GM12878 (cell line): ENCODE results near the gene CBLN3. TPM values are rescaled to one million over a fixed set of nuclear protein-coding genes. Genes with fewer than 3 reads are reported as not detected.

Experiments
- ATAC-seq: fragments of 200-7000 bp; cut with Tn5 transposase; 3 replicates; pipeline ENCODE4 v1.9.1; 2020; ENCODE audit warnings: mild to moderate bottlenecking, moderate library complexity
- BruUV-seq: library from RNA; stranded (reverse); fragments of 400-500 nt; replicated peaks from 2 replicates; lab custom pipeline; 2021; lab: Mats Ljungman, UMichigan
- CTCF ChIA-PET: fragments of 300-600 bp; sonication (Branson Sonifier 250); formaldehyde crosslinking; extraction: SDS; loops from one replicate; lab custom pipeline; 2021; ENCODE audit warnings: inconsistent platforms; lab: Yijun Ruan, JAX
- POLR2A ChIA-PET: fragments of 350-600 bp; formaldehyde crosslinking; extraction: SDS; loops from one replicate; lab custom pipeline; 2021; ENCODE audit warnings: inconsistent platforms; lab: Charles Lee
- RAD21 ChIA-PET: fragments of 300-600 bp; sonication (Branson Sonifier 250); formaldehyde crosslinking; loops from one replicate; lab custom pipeline; 2023; ENCODE audit warnings: antibody characterized with exemption; ENCODE audit not compliant: unreplicated experiment; lab: Charles Lee
- SMC1A ChIA-PET: fragments of 300-600 bp; sonication (Branson Sonifier 250); formaldehyde crosslinking; loops from one replicate; lab custom pipeline; 2023; ENCODE audit not compliant: unreplicated experiment, uncharacterized antibody; lab: Charles Lee
- DNase-seq: peaks from one replicate; pipeline ENCODE4 v3.0.0-alpha.2; 2011; ENCODE audit warnings: low read depth, low spot score
- FAIRE-seq: peaks from 3 replicates; lab custom pipeline; 2011; peaks lifted over from hg19 to GRCh38; lab: Jason Lieb, UNC
- H2AFZ ChIP-seq: 2 replicates; pipeline ENCODE4 v1.6.0; 2011; ENCODE audit warnings: low read depth, low read length, control low read depth; ENCODE audit not compliant: control insufficient read depth
- H3K27ac ChIP-seq: 2 replicates; pipeline ENCODE4 v1.5.1; 2011; ENCODE audit warnings: control low read depth; ENCODE audit not compliant: control insufficient read depth, insufficient read depth
- H3K27me3 ChIP-seq, 2 experiments: replicated peaks in 1 of 2; 2 replicates each; pipeline versions ENCODE4 v1.6.0 to v1.6.1; 2011; ENCODE audit warnings: low read length in 1 of 2; ENCODE audit not compliant: control insufficient read depth in 2 of 2, insufficient read depth in 2 of 2
- H3K36me3 ChIP-seq, 2 experiments: 2 replicates each; pipeline ENCODE4 v1.5.1; 2011; ENCODE audit warnings: low read length in 1 of 2; ENCODE audit not compliant: control insufficient read depth in 2 of 2, insufficient read depth in 2 of 2
- H3K4me1 ChIP-seq: 2 replicates; pipeline ENCODE4 v1.6.1; 2011; ENCODE audit warnings: mild to moderate bottlenecking, low read length, moderate library complexity, mixed read lengths; ENCODE audit not compliant: control insufficient read depth, insufficient read depth
- H3K4me2 ChIP-seq: 2 replicates; pipeline ENCODE4 v1.6.0; 2011; ENCODE audit warnings: control low read depth; ENCODE audit not compliant: control insufficient read depth, insufficient read depth
- H3K4me3 ChIP-seq: fragments of 200-600 bp; sonication (generic); 2 replicates; pipeline ENCODE4 v1.5.1; 2016
- H3K79me2 ChIP-seq: 2 replicates; pipeline ENCODE4 v1.6.0; 2011; ENCODE audit warnings: low read length; ENCODE audit not compliant: control insufficient read depth, insufficient read depth
- H3K9ac ChIP-seq: 2 replicates; pipeline ENCODE4 v1.8.0; 2011; ENCODE audit warnings: low read length, control low read depth, mixed read lengths; ENCODE audit not compliant: control insufficient read depth, insufficient read depth
- H3K9me3 ChIP-seq: replicated peaks from 3 replicates; pipeline ENCODE4 v1.5.1; 2011; ENCODE audit warnings: mild to moderate bottlenecking, low read length; ENCODE audit not compliant: control insufficient read depth, insufficient read depth
- H4K20me1 ChIP-seq: 2 replicates; pipeline ENCODE4 v1.6.0; 2011; ENCODE audit not compliant: control insufficient read depth, insufficient read depth
- BCL11A ChIP-seq: IDR thresholded peaks from 2 replicates; pipeline ENCODE4 v1.6.1; 2011; ENCODE audit warnings: low read depth, low read length
- CHD4 ChIP-seq: fragments of 200-600 bp; sonication (generic); IDR thresholded peaks from 2 replicates; pipeline ENCODE4 v1.6.1; 2016; ENCODE audit warnings: mild to moderate bottlenecking
- CREB1 ChIP-seq: IDR thresholded peaks from 2 replicates; pipeline ENCODE4 v1.6.1; 2012; ENCODE audit warnings: low read depth, mild to moderate bottlenecking, inconsistent platforms
- IRF4 ChIP-seq: IDR thresholded peaks from 2 replicates; pipeline ENCODE4 v1.6.1; 2011; ENCODE audit warnings: low read depth, low read length
- JUNB ChIP-seq: IDR thresholded peaks from 2 replicates; pipeline ENCODE4 v1.6.1; 2016; ENCODE audit warnings: antibody characterized with exemption, mild to moderate bottlenecking
- KLF5 ChIP-seq: fragments of 450-650 bp; IDR thresholded peaks from 2 replicates; pipeline ENCODE4 v1.6.1; 2014; ENCODE audit warnings: mild to moderate bottlenecking; ENCODE audit not compliant: partially characterized antibody
- NRF1 ChIP-seq: conservative IDR thresholded peaks from 2 replicates; pipeline ENCODE4 v1.6.1; 2011; ENCODE audit warnings: mild to moderate bottlenecking, low read depth, low read length, improper control_type of control experiment
- SMAD1 ChIP-seq: fragments of 450-650 bp; IDR thresholded peaks from 2 replicates; pipeline ENCODE4 v1.6.1; 2018; ENCODE audit warnings: mild to moderate bottlenecking, low read depth; ENCODE audit not compliant: partially characterized antibody
- TARDBP ChIP-seq: IDR thresholded peaks from 2 replicates; pipeline ENCODE4 v1.6.1; 2016; ENCODE audit warnings: borderline replicate concordance
- TCF12 ChIP-seq: IDR thresholded peaks from 2 replicates; pipeline ENCODE4 v1.6.1; 2011; ENCODE audit warnings: low read depth, mild to moderate bottlenecking, low read length
- TCF3 ChIP-seq: IDR thresholded peaks from 2 replicates; pipeline ENCODE4 v1.6.1; 2012; ENCODE audit warnings: low read depth, mild to moderate bottlenecking, low read length, borderline replicate concordance; ENCODE audit not compliant: insufficient read depth
- WRNIP1 ChIP-seq: IDR thresholded peaks from 2 replicates; pipeline ENCODE4 v1.6.1; 2011; ENCODE audit warnings: low read depth, low read length, improper control_type of control experiment, borderline replicate concordance
- YBX1 ChIP-seq: fragments of 450-650 bp; IDR thresholded peaks from 2 replicates; pipeline ENCODE4 v1.6.1; 2016; ENCODE audit warnings: antibody characterized with exemption
- ZNF217 ChIP-seq: fragments of 450-650 bp; IDR thresholded peaks from 2 replicates; pipeline ENCODE4 v1.6.1; 2017; ENCODE audit warnings: antibody characterized with exemption, mild to moderate bottlenecking
- ZNF622 ChIP-seq: fragments of 450-650 bp; IDR thresholded peaks from 2 replicates; pipeline ENCODE4 v1.6.1; 2017; ENCODE audit warnings: mild to moderate bottlenecking, inconsistent platforms
- WGBS: methylation state at CpG from one replicate; pipeline ENCODE4 v1.1.6; 2016; ENCODE audit warnings: low lambda C conversion rate; ENCODE audit not compliant: insufficient replicate concordance, insufficient coverage; ENCODE audit errors: missing lambda C conversion rate; 5-methylcytosine and 5-hydroxymethylcytosine counted together
- in situ Hi-C: fragments of 300-500 bp; cut with MboI; formaldehyde crosslinking; loops from 9 replicates; pipeline ENCODE4 v1.14.3; 2018; ENCODE audit warnings: mixed read lengths
- intact Hi-C: fragments of 100-400 bp; cut with micrococcal nuclease; formaldehyde crosslinking; loops from one replicate; pipeline ENCODE4 v1.14.2; 2022; ENCODE audit not compliant: unreplicated experiment
- polyA plus RNA-seq, 11 experiments: library from polyadenylated mRNA; depleted of rRNA in 4 of 11; unstranded in 6 of 11; stranded (reverse) in 5 of 11; fragments of >200 nt; fragmentation: Nextera tagmentation in 4 of 11; fragmentation: Illumina TruSeq in 1 of 11; extraction: Ambion mirVana in 4 of 11; extraction: Trizol in 1 of 11; gene quantifications; 1 replicate in 1 of 11; 2 replicates in 10 of 11; pipeline versions ENCODE4 v1.2.1 to v1.2.3, GENCODE V29; 2011 to 2016; ENCODE audit warnings: inconsistent platforms in 2 of 11, missing spikeins in 2 of 11, low read depth in 1 of 11
- total RNA-seq, 4 experiments: library from RNA; depleted of rRNA in 3 of 4; stranded (reverse); fragments of >200 nt in 3 of 4; fragmentation: Illumina TruSeq in 1 of 4; extraction: Trizol in 1 of 4; gene quantifications; 2 replicates each; pipeline versions ENCODE4 v1.2.1 to v1.2.3, GENCODE V29; 2013 to 2021
- TF ChIP-seq, protein P1 (sequence below): IDR thresholded peaks from 2 replicates; pipeline ENCODE4 v1.6.1; 2012; ENCODE audit warnings: improper control_type of control experiment, low read depth, low read length; ENCODE audit not compliant: insufficient replicate concordance

Gene CBLN3
- total and polyA plus RNA-seq, 10 of the 15 experiments (the other 5 are each of a cell fraction or from before 2014, with no cell fraction given): 0.16 to 4.9 (median 1.3) TPM

DNA sequence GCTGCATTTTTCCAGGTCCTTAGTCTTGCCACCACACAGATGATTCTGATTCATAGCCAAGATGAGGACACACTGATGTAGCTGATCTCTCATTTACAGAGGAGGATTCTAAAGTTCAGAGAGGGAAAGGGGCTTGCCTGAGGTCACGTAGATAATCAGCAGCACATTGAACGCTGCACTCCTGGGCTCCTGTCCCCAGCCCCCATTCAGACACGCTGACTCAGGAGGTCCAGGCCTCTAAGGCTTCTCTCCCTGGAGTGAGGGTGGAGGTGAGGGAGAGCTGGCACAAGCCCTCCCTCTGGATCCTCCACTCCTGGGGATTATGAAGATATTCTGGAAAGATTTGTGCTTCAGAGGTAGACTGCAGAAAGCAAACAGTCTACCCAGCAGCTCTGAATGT lies 51.1 kb downstream of the CBLN3 start:
- H3K4me3 ChIP-seq: no peak overlapping the region
- no peak overlapping the region for H2AFZ ChIP-seq
- ChIA-PET RAD21 (interaction anchor here (0.6 to 1.1 kb wide), 3 partner anchors 44 to 135 kb away, joined by 3 to 4 read pairs (median 3); no protein-coding TSS in a partner anchor), SMC1A (interaction anchor here (0.9 to 1.3 kb wide), 2 partner anchors 13 to 53 kb away, joined by 3 to 4 read pairs; no protein-coding TSS in a partner anchor), CTCF (interaction anchor here (1.0 to 2.8 kb wide), 4 partner anchors 8 to 53 kb away, joined by 3 to 13 read pairs (median 6); no protein-coding TSS in a partner anchor), POLR2A (interaction anchor here (0.7 to 1.1 kb wide), 2 partner anchors 12 to 52 kb away, joined by 3 to 4 read pairs; no protein-coding TSS in a partner anchor)
- H3K36me3 ChIP-seq: no peaks in the 10 kb centered on the region
- DNase-seq (no peak), ATAC-seq (no peak), FAIRE-seq (no peak)
- no peak overlapping the region for H3K27ac ChIP-seq
- H3K9me3 ChIP-seq: no peaks in the 10 kb centered on the region
- intact Hi-C loops (no loop called here), in situ Hi-C loops (no loop called here)
- H3K27me3 ChIP-seq: no peaks in the 10 kb centered on the region
- 0% methylated on average over 3 of the region's 3 CpGs for WGBS
- no TSS peak for BruUV-seq
- no peaks in the 10 kb centered on the region for H3K79me2 ChIP-seq
- no peaks in the 10 kb centered on the region for H4K20me1 ChIP-seq
- H3K9ac ChIP-seq: no peak overlapping the region
- no peaks in the 10 kb centered on the region for H3K4me1 ChIP-seq
- H3K4me2 ChIP-seq: no peak overlapping the region
- TF ChIP-seq KLF5: no peak
- no peak for TF ChIP-seq SMAD1
- TF ChIP-seq WRNIP1: no peak
- TF ChIP-seq YBX1: no peak
- TF ChIP-seq TCF3: no peak
- no peak for TF ChIP-seq JUNB
- no peak for TF ChIP-seq BCL11A
- no peak for TF ChIP-seq CHD4
- TF ChIP-seq CREB1: no peak
- TF ChIP-seq TCF12: no peak
- TF ChIP-seq, protein P1, sequence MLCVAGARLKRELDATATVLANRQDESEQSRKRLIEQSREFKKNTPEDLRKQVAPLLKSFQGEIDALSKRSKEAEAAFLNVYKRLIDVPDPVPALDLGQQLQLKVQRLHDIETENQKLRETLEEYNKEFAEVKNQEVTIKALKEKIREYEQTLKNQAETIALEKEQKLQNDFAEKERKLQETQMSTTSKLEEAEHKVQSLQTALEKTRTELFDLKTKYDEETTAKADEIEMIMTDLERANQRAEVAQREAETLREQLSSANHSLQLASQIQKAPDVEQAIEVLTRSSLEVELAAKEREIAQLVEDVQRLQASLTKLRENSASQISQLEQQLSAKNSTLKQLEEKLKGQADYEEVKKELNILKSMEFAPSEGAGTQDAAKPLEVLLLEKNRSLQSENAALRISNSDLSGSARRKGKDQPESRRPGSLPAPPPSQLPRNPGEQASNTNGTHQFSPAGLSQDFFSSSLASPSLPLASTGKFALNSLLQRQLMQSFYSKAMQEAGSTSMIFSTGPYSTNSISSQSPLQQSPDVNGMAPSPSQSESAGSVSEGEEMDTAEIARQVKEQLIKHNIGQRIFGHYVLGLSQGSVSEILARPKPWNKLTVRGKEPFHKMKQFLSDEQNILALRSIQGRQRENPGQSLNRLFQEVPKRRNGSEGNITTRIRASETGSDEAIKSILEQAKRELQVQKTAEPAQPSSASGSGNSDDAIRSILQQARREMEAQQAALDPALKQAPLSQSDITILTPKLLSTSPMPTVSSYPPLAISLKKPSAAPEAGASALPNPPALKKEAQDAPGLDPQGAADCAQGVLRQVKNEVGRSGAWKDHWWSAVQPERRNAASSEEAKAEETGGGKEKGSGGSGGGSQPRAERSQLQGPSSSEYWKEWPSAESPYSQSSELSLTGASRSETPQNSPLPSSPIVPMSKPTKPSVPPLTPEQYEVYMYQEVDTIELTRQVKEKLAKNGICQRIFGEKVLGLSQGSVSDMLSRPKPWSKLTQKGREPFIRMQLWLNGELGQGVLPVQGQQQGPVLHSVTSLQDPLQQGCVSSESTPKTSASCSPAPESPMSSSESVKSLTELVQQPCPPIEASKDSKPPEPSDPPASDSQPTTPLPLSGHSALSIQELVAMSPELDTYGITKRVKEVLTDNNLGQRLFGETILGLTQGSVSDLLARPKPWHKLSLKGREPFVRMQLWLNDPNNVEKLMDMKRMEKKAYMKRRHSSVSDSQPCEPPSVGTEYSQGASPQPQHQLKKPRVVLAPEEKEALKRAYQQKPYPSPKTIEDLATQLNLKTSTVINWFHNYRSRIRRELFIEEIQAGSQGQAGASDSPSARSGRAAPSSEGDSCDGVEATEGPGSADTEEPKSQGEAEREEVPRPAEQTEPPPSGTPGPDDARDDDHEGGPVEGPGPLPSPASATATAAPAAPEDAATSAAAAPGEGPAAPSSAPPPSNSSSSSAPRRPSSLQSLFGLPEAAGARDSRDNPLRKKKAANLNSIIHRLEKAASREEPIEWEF: no peak
- TF ChIP-seq IRF4: no peak
- no peak for TF ChIP-seq ZNF217
- TF ChIP-seq TARDBP: no peak
- no peak for TF ChIP-seq ZNF622
- TF ChIP-seq NRF1: no peak
